Measurements from ENCODE around the gene WDR70.
"Not testable (repeated sequence)": the region's sequence is repeated elsewhere in the genome, so short reads cannot be mapped to it uniquely, and the experiment has no call there.

DNA sequence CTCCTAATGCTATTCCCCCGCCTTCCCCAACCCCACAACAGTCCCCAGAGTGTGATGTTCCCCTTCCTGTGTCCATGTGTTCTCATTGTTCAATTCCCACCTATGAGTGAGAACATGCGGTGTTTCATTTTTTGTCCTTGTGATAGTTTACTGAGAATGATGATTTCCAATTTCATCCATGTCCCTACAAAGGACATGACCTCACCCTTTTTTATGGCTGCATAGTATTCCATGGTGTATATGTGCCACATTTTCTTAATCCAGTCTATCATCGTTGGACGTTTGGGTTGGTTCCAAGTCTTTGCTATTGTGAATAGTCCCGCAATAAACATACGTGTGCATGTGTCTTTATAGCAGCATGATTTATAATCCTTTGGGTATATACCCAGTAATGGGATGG, 295.2 kb downstream of the WDR70 start:
- TF ChIP-seq, protein P1, sequence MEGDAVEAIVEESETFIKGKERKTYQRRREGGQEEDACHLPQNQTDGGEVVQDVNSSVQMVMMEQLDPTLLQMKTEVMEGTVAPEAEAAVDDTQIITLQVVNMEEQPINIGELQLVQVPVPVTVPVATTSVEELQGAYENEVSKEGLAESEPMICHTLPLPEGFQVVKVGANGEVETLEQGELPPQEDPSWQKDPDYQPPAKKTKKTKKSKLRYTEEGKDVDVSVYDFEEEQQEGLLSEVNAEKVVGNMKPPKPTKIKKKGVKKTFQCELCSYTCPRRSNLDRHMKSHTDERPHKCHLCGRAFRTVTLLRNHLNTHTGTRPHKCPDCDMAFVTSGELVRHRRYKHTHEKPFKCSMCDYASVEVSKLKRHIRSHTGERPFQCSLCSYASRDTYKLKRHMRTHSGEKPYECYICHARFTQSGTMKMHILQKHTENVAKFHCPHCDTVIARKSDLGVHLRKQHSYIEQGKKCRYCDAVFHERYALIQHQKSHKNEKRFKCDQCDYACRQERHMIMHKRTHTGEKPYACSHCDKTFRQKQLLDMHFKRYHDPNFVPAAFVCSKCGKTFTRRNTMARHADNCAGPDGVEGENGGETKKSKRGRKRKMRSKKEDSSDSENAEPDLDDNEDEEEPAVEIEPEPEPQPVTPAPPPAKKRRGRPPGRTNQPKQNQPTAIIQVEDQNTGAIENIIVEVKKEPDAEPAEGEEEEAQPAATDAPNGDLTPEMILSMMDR (IDR thresholded peaks at IDR 0.05; ENCODE audit: control extremely low read depth in 1 of 3, insufficient read depth in 1 of 3, low read depth in 1 of 3, low read length in 3 of 3), result not testable (repeated sequence)
- TF ChIP-seq EP300 (IDR thresholded peaks at IDR 0.05; ENCODE audit: borderline replicate concordance in 1 of 2, low read depth in 2 of 2, low read length in 2 of 2), result not testable (repeated sequence)
